Effector memory CD4-positive, alpha-beta T cell (primary cell): ENCODE measurements around the gene EEPD1.
"Not testable (repeated sequence)": the region's sequence is repeated elsewhere in the genome, so short reads cannot be mapped to it uniquely, and the experiment has no call there.

Source experiments
- DNase-seq, 3 donors: peaks; one replicate each; pipeline ENCODE4 v3.0.0-alpha.2; 2020
- H3K27ac ChIP-seq: 2 replicates; pipeline ENCODE4 v1.7.0; 2013; ENCODE audit warnings: mild to moderate bottlenecking, low read length, moderate library complexity; ENCODE audit not compliant: insufficient read depth, poor library complexity, severe bottlenecking
- H3K27me3 ChIP-seq: replicated peaks from 2 replicates; pipeline ENCODE4 v1.7.0; 2013; ENCODE audit warnings: mild to moderate bottlenecking, low read length; ENCODE audit not compliant: insufficient read depth, control insufficient read depth, poor library complexity, severe bottlenecking
- H3K36me3 ChIP-seq: 2 replicates; pipeline ENCODE4 v1.7.0; 2013; ENCODE audit warnings: mild to moderate bottlenecking, low read length, moderate library complexity; ENCODE audit not compliant: control insufficient read depth, insufficient read depth
- H3K4me1 ChIP-seq: 2 replicates; pipeline ENCODE4 v1.7.0; 2013; ENCODE audit warnings: low read length, mild to moderate bottlenecking; ENCODE audit not compliant: control insufficient read depth, insufficient read depth, poor library complexity, severe bottlenecking
- H3K4me3 ChIP-seq: 2 replicates; pipeline ENCODE4 v1.7.0; 2013; ENCODE audit warnings: low read length, low read depth, mild to moderate bottlenecking; ENCODE audit not compliant: insufficient read depth, poor library complexity, severe bottlenecking
- H3K9me3 ChIP-seq: 2 replicates; pipeline ENCODE4 v1.7.0; 2013; ENCODE audit warnings: mild to moderate bottlenecking, low read length, moderate library complexity; ENCODE audit not compliant: control insufficient read depth

EEPD1 gene

GRCh38 chr7:36245684-36246299, 92.7 kb downstream of the EEPD1 start:
- no peaks in the 10 kb centered on the region for H3K4me1 ChIP-seq
- H3K27me3 ChIP-seq: no peaks in the 10 kb centered on the region
- H3K36me3 ChIP-seq: no peaks in the 10 kb centered on the region
- H3K4me3 ChIP-seq: no peak overlapping the region
- no peak overlapping the region for H3K27ac ChIP-seq
- H3K9me3 ChIP-seq: no peaks in the 10 kb centered on the region
- no peak for DNase-seq

GRCh38 chr7:36249091-36249490, 96.0 kb downstream of the EEPD1 start:
- Histone ChIP-seq H3K4me3 (no peak overlapping the region), H3K9me3 (no peaks in the 10 kb centered on the region), H3K27me3 (no peaks in the 10 kb centered on the region), H3K36me3 (no peaks in the 10 kb centered on the region), H3K4me1 (no peaks in the 10 kb centered on the region), H3K27ac (no peak overlapping the region)
- no peak for DNase-seq

GRCh38 chr7:36253699-36254098, 100.6 kb downstream of the EEPD1 start:
- Histone ChIP-seq H3K27me3 (no peaks in the 10 kb centered on the region), H3K4me3 (no peak overlapping the region), H3K36me3 (no peaks in the 10 kb centered on the region), H3K9me3 (peaks cover 3% of the 10 kb centered on the region), H3K27ac (no peak overlapping the region), H3K4me1 (no peaks in the 10 kb centered on the region)
- DNase-seq: no peak

DNA sequence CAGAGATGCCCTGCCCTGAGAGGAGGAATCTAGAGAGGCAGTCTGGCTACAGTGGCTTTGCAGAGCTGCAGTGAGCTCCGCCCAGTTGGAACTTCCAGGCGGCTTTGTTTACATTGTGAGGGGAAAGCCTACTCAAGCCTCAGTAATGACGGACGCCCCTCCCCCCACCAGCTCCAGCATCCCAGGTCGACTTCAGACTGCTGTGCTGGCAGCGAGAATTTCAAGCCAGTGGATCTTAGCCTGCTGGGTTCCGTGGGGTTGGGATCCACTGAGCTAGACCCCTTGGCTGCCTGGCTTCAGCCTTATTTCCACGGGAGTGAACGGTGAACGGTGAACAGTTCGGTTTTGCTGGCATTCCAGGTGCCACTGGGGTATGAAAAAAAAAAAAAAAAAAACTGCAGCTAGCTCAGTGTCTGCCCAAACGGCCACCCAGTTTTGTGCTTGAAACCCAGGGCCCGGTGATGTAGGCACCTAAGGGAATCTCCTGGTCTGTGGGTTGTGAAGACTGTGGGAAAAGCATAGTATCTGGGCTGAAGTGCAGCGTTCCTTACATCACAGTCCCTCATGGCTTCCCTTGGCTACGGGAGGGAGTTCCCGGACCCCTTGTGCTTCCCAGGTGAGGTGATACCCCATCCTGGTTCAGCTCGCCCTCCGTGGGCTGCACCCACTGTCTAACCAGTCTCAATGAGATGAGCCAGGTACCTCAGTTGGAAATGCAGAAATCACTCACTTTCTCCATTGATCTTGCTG, 105.6 kb downstream of the EEPD1 start:
- not testable (repeated sequence) for DNase-seq, H3K9me3 ChIP-seq, H3K4me3 ChIP-seq, H3K27ac ChIP-seq, H3K4me1 ChIP-seq, H3K36me3 ChIP-seq, H3K27me3 ChIP-seq

DNA sequence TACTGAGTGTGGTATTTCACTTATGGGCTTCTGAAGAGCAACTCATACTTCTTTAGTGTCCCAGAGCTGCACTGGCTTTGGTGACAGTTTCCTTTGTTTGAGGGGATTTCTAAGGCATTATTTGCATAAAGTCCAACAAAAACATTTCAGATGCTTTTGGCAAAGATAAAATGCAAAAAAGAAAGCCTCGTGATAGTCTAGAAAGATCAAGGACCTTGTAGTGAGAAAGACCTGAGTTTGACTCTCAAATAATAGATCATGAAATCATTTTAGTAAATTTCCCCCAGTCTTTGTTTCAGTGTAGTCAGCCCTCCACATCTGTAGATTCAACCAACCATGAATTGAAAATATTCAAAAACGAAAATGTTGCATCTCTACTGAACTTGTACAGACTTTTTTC, 107.4 kb downstream of the EEPD1 start:
- Histone ChIP-seq H3K4me1 (no peaks in the 10 kb centered on the region), H3K9me3 (peaks cover 3% of the 10 kb centered on the region)

DNA sequence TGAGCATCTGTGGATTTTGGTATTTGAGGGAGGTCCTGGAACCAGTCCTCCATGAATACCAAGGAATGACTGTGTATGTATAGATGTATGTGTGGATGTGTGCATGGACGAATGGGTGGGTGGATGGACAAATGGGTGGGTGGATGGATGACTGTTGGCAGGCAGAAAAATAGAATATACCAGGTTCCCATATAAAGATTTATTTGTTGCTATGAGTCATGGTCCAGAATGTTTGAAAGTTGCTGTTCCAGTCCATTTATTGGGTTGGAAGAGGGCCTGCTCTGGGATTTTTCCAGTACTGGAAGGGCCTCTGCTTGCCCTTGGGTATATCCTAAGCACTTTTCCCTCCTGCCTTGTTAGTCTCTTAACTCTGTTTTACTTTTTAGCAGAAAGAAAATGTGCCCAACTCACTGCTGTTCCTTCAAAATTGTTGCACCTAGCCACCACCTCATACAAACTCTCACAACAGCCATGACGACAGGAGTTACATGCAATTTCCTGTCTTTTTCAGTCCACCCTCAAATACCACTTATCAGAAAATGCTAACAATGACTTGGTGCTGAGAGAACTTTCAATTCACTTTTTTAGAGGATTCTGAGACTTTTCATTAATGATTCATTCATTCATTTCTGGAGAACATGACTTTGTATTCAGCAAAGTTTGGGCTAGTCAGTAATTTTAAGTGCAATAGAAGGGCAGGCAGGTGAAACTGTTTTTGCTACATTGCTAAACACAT, 108.1 kb downstream of the EEPD1 start:
- no peak overlapping the region for H3K27ac ChIP-seq
- H3K4me1 ChIP-seq: no peaks in the 10 kb centered on the region
- DNase-seq: no peak
- no peak overlapping the region for H3K4me3 ChIP-seq
- H3K36me3 ChIP-seq: no peaks in the 10 kb centered on the region
- no peaks in the 10 kb centered on the region for H3K9me3 ChIP-seq
- no peaks in the 10 kb centered on the region for H3K27me3 ChIP-seq

More for the DNA sequence above, 107.4 kb downstream of the EEPD1 start:
- H3K4me3 ChIP-seq: no peak overlapping the region
- no peak overlapping the region for H3K27ac ChIP-seq
- H3K27me3 ChIP-seq: no peaks in the 10 kb centered on the region
- DNase-seq: no peak
- H3K36me3 ChIP-seq: no peaks in the 10 kb centered on the region

GRCh38 chr7:36262309-36263094, 109.4 kb downstream of the EEPD1 start:
- H3K4me1 ChIP-seq: no peaks in the 10 kb centered on the region
- no peaks in the 10 kb centered on the region for H3K27me3 ChIP-seq
- DNase-seq: no peak
- no peak overlapping the region for H3K27ac ChIP-seq
- H3K4me3 ChIP-seq: no peak overlapping the region
- no peaks in the 10 kb centered on the region for H3K9me3 ChIP-seq
- no peaks in the 10 kb centered on the region for H3K36me3 ChIP-seq

DNA sequence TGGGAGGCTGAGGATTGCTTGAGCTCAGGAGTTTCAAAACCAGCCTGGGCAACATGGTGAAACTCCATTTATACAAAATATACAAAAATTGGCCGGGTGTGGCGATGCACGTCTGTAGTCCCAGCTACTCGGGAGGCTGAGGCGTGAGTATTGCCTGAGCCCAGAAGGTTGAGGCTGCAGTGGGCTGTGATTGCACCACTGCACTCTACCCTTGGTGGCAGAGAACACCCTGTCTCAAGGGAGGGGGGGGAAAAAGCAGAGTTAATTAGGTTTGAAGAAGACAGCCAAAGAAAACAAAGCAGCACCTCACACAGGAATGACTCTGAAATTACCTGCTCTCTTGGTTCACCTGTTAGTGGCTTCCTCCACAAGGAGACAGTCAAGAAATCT, 110.0 kb downstream of the EEPD1 start:
- Histone ChIP-seq H3K36me3 (no peaks in the 10 kb centered on the region), H3K27me3 (no peaks in the 10 kb centered on the region), H3K9me3 (no peaks in the 10 kb centered on the region), H3K27ac (no peak overlapping the region), H3K4me1 (no peaks in the 10 kb centered on the region), H3K4me3 (no peak overlapping the region)
- no peak for DNase-seq

- no peaks in the 10 kb centered on the region for H3K27me3 ChIP-seq
- H3K9me3 ChIP-seq: no peaks in the 10 kb centered on the region
- no peaks in the 10 kb centered on the region for H3K4me1 ChIP-seq
- no peak overlapping the region for H3K4me3 ChIP-seq
- H3K27ac ChIP-seq: no peak overlapping the region
- DNase-seq: no peak
- H3K36me3 ChIP-seq: no peaks in the 10 kb centered on the region
These were observed 111.2 kb downstream of the EEPD1 start for GRCh38 chr7:36264123-36264801.
